Activated T-helper 1 cell treated with anti-CD3 and anti-CD28 coated beads, Interleukin-12 subunit alpha, Interleukin-12 subunit beta, Interleukin-2, Interleukin-4 antibody, amounts not matched to agents 30 ng/mL and 10 ng/mL and 1 ng/mL, durations not matched to agents 14 hours and 24 hours and 36 hours (primary cell): ENCODE measurements around the gene GULP1. TPM values are rescaled to one million over a fixed set of nuclear protein-coding genes. Genes with fewer than 3 reads are reported as not detected.

ENCODE experiments used
- DNase-seq: peaks from one replicate; pipeline ENCODE4 v3.0.0; 2021; ENCODE audit warnings: low spot score
- H3K27ac Mint-ChIP-seq: one replicate; pipeline ENCODE4 v1.8.0; 2021; ENCODE audit warnings: mild to moderate bottlenecking, mixed read lengths
- H3K27me3 Mint-ChIP-seq: one replicate; pipeline ENCODE4 v1.8.0; 2022; ENCODE audit warnings: mild to moderate bottlenecking, moderate library complexity, mixed read lengths; ENCODE audit not compliant: insufficient read depth
- H3K36me3 Mint-ChIP-seq: one replicate; pipeline ENCODE4 v1.8.0; 2021; ENCODE audit warnings: low read depth, mixed read lengths
- H3K4me1 Mint-ChIP-seq: one replicate; pipeline ENCODE4 v1.8.0; 2021; ENCODE audit warnings: low read depth, mixed read lengths
- H3K4me3 Mint-ChIP-seq: one replicate; pipeline ENCODE4 v1.8.0; 2021; ENCODE audit warnings: mild to moderate bottlenecking, moderate library complexity, mixed read lengths
- H3K9me3 Mint-ChIP-seq: one replicate; pipeline ENCODE4 v1.8.0; 2021; ENCODE audit warnings: mixed read lengths
- intact Hi-C: fragments of 100-400 bp; cut with micrococcal nuclease; formaldehyde crosslinking; loops from one replicate; pipeline ENCODE4 v1.15.1; 2024
- total RNA-seq: library from RNA; stranded (reverse); gene quantifications from 2 replicates; pipeline ENCODE4 v1.2.3, GENCODE V29; 2022

GULP1 gene
- total RNA-seq, 1 donor from 2014 or later = not detected

- DNase-seq = no peak
- intact Hi-C loops = no loop called here
- Mint-ChIP-seq H3K27ac (no peak overlapping the region), H3K9me3 (no peaks in the 10 kb centered on the region), H3K27me3 (no peaks in the 10 kb centered on the region), H3K36me3 (no peaks in the 10 kb centered on the region), H3K4me3 (no peak overlapping the region), H3K4me1 (no peaks in the 10 kb centered on the region)
These were observed 42.3 kb downstream of the GULP1 start for GRCh38 chr2:188333751-188334524.

DNA sequence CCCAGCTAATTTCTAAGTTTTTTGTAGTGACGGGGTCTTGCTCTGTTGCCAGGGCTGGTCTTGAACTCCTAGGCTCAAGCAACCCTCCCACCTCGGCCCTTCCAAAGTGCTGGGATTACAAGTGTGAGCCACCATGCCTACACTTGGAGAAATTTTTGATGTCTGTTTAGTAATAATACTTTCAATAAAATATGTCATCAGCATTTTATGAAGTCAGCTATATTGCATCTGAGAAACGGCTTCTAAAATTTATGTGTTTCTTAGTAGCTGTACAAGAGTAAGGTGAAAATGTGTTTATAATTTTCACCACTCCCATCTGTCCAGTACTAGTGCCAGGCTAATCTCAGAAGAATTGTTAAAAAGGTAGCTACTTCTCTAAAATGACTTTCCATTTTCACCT, 46.8 kb downstream of the GULP1 start:
- no peaks in the 10 kb centered on the region for H3K4me1 Mint-ChIP-seq
- no peak for DNase-seq

DNA sequence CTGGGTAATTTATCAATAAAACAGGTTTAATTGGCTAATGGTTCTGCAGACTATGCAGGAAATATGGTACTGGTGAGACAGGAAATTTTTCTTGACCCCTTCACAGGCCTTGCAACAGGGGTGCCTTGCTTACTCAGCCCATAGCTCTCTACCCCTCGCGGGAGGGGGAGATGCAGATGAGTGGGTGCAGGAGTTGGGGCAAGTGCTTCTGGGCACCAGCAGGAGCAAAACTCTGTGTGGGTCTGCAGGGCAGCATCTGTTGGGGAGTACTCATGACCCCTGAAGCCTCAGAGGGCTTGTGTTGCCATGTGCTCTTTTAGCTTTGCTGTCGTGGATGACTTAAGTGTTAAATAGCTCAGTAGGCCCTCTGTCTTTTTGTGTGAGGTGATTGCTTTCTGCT, 48.6 kb downstream of the GULP1 start:
- no peaks in the 10 kb centered on the region for H3K9me3 Mint-ChIP-seq
- H3K4me1 Mint-ChIP-seq = no peaks in the 10 kb centered on the region
- H3K27ac Mint-ChIP-seq = no peak overlapping the region
- H3K27me3 Mint-ChIP-seq = no peaks in the 10 kb centered on the region
- H3K4me3 Mint-ChIP-seq = no peak overlapping the region
- intact Hi-C loops = no loop called here
- no peaks in the 10 kb centered on the region for H3K36me3 Mint-ChIP-seq
- DNase-seq = no peak

More for the DNA sequence above, 46.8 kb downstream of the GULP1 start:
- Mint-ChIP-seq H3K27ac (no peak overlapping the region), H3K9me3 (no peaks in the 10 kb centered on the region), H3K27me3 (no peaks in the 10 kb centered on the region), H3K36me3 (no peaks in the 10 kb centered on the region), H3K4me3 (no peak overlapping the region)
- intact Hi-C loops = no loop called here

- no peak for DNase-seq
- no peaks in the 10 kb centered on the region for H3K27me3 Mint-ChIP-seq
- H3K27ac Mint-ChIP-seq = no peak overlapping the region
- H3K36me3 Mint-ChIP-seq = no peaks in the 10 kb centered on the region
- intact Hi-C loops = no loop called here
- no peak overlapping the region for H3K4me3 Mint-ChIP-seq
- no peaks in the 10 kb centered on the region for H3K9me3 Mint-ChIP-seq
- no peaks in the 10 kb centered on the region for H3K4me1 Mint-ChIP-seq
These were observed 53.3 kb downstream of the GULP1 start for GRCh38 chr2:188345020-188345419.

GRCh38 chr2:188345426-188345825, 53.8 kb downstream of the GULP1 start:
- H3K4me3 Mint-ChIP-seq = no peak overlapping the region
- no peaks in the 10 kb centered on the region for H3K27me3 Mint-ChIP-seq
- H3K9me3 Mint-ChIP-seq = no peaks in the 10 kb centered on the region
- no peak for DNase-seq
- H3K36me3 Mint-ChIP-seq = no peaks in the 10 kb centered on the region
- H3K4me1 Mint-ChIP-seq = no peaks in the 10 kb centered on the region
- intact Hi-C loops = no loop called here
- H3K27ac Mint-ChIP-seq = no peak overlapping the region

GRCh38 chr2:188345831-188346458, 54.3 kb downstream of the GULP1 start:
- Mint-ChIP-seq H3K27ac (no peak overlapping the region), H3K4me3 (no peak overlapping the region), H3K4me1 (no peaks in the 10 kb centered on the region), H3K36me3 (no peaks in the 10 kb centered on the region), H3K9me3 (no peaks in the 10 kb centered on the region), H3K27me3 (no peaks in the 10 kb centered on the region)
- intact Hi-C loops = no loop called here
- DNase-seq = no peak

- no peak overlapping the region for H3K4me3 Mint-ChIP-seq
- H3K27me3 Mint-ChIP-seq = no peaks in the 10 kb centered on the region
- no peaks in the 10 kb centered on the region for H3K4me1 Mint-ChIP-seq
- H3K9me3 Mint-ChIP-seq = no peaks in the 10 kb centered on the region
- no peaks in the 10 kb centered on the region for H3K36me3 Mint-ChIP-seq
- intact Hi-C loops = no loop called here
- DNase-seq = no peak
- no peak overlapping the region for H3K27ac Mint-ChIP-seq
These were observed 57.3 kb downstream of the GULP1 start for GRCh38 chr2:188349019-188349418.

- intact Hi-C loops = no loop called here
- Mint-ChIP-seq H3K4me3 (no peak overlapping the region), H3K9me3 (no peaks in the 10 kb centered on the region), H3K27ac (no peak overlapping the region), H3K27me3 (no peaks in the 10 kb centered on the region), H3K4me1 (no peaks in the 10 kb centered on the region), H3K36me3 (no peaks in the 10 kb centered on the region)
- DNase-seq = no peak
These were observed 61.6 kb downstream of the GULP1 start for GRCh38 chr2:188353282-188353681.

DNA sequence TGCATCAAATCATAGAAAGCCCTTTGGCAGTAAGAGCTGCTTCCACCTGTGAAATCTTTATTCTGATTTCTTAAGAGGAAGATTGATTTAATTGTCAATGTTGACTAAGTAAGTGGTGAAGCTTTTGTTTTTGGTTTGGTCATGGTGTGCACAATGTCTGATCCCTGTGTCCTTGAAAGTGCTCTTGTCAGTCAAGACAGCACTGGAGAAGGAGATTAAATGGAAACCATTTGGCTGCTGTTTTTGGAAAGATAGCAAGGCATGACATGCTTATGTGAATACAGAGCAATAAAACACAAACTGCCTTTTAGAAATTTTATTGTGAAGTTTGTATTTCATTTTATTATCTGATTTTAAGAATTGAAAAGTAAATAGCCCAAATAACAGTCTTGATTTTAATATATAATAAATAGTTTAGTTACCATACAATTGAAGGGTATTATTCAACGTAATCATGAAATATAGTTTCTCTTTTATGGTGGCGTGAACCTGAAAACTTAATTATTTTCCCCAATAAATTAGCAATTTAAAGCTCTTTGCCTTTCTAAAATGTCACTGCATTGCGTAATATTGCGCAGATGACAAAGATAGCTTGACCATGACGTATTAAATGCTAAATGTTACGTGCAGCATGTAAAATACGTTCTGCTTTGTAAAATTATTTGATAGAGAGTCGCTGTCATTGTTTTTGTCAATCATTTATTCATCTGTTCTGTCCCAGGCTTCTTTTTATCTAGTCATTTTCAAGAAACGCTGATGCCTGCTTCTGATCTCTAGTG, 69.0 kb downstream of the GULP1 start:
- no peaks in the 10 kb centered on the region for H3K36me3 Mint-ChIP-seq
- H3K4me1 Mint-ChIP-seq = no peaks in the 10 kb centered on the region
- H3K9me3 Mint-ChIP-seq = no peaks in the 10 kb centered on the region
- H3K27me3 Mint-ChIP-seq = no peaks in the 10 kb centered on the region
- H3K4me3 Mint-ChIP-seq = no peak overlapping the region
- no peak overlapping the region for H3K27ac Mint-ChIP-seq
- DNase-seq = no peak
- intact Hi-C loops = no loop called here

GRCh38 chr2:188364033-188364630, 72.5 kb downstream of the GULP1 start:
- no peaks in the 10 kb centered on the region for H3K27me3 Mint-ChIP-seq
- no peak overlapping the region for H3K27ac Mint-ChIP-seq
- H3K9me3 Mint-ChIP-seq = no peaks in the 10 kb centered on the region
- no peak overlapping the region for H3K4me3 Mint-ChIP-seq
- no peak for DNase-seq
- intact Hi-C loops = no loop called here
- H3K36me3 Mint-ChIP-seq = no peaks in the 10 kb centered on the region
- H3K4me1 Mint-ChIP-seq = no peaks in the 10 kb centered on the region

DNA sequence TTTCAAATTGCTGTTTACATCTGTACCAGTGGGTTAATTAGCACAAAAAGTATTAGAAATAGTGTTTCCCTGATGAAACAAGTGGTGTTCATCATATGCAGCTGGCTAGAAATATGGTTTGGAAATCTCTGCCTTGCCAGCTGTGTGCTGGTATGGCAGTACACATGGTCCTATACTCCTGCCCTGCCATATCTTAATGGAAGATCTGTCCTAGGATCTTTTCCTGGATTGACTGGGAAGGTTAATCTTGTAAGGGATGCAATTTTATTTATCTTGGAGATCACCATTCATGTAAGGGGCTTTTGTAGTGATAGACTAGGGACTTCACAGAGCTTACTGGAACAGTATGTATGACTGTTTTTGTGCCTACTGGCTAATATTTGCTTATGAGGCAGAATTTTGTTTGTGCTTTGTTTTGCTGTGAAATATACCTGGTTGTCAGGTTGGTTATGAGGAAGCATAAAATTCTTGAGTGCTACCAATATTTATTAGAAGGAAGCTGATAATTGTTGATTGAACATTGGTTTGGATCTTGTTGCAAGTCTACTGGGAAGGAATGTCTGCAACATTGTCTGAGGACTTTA, 73.5 kb downstream of the GULP1 start:
- Mint-ChIP-seq H3K9me3 (no peaks in the 10 kb centered on the region), H3K4me1 (no peaks in the 10 kb centered on the region), H3K36me3 (no peaks in the 10 kb centered on the region), H3K27me3 (no peaks in the 10 kb centered on the region), H3K4me3 (no peak overlapping the region), H3K27ac (no peak overlapping the region)
- no peak for DNase-seq
- intact Hi-C loops = no loop called here

DNA sequence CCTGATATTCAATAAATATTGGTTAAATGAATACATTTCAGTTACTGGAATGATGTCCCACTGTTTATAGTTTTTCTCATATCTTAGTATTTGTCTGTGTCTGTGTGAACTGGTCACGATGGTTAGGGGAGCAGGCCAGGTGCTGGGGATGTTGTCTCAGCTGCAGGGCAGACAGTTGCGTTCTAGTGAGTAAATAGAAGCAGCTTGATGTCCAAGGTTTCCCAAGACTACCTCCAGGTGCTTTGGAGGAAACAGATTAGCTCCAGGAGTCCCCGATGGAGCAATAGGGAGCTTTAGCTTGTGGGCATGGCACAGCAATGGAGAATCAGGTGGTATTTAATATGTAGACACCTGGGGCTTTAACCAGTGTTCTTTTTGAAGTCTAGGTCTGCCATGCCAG, 75.5 kb downstream of the GULP1 start:
- intact Hi-C loops = no loop called here
- H3K4me3 Mint-ChIP-seq = no peak overlapping the region

More for the DNA sequence above, 75.5 kb downstream of the GULP1 start:
- DNase-seq = no peak
- Mint-ChIP-seq H3K27ac (no peak overlapping the region), H3K27me3 (no peaks in the 10 kb centered on the region), H3K36me3 (no peaks in the 10 kb centered on the region), H3K9me3 (no peaks in the 10 kb centered on the region), H3K4me1 (no peaks in the 10 kb centered on the region)
